GM19025 (cell line): ENCODE data around the gene CTBP1.

Experiments
- ATAC-seq: cut with Tn5 transposase; IDR thresholded peaks from one replicate; pipeline ENCODE4 v1.9.1; 2021; ENCODE audit warnings: mild to moderate bottlenecking, low read depth, moderate library complexity; ENCODE audit not compliant: unreplicated experiment

Gene CTBP1

GRCh38 chr4:1167244-1167949 lies 81.5 kb downstream of the CTBP1 start:
- peak; percentile 81 for ATAC-seq

- no peak for ATAC-seq
These were observed 82.3 kb downstream of the CTBP1 start for GRCh38 chr4:1166509-1167243.

GRCh38 chr4:1164956-1165545 lies 83.9 kb downstream of the CTBP1 start:
- no peak for ATAC-seq

GRCh38 chr4:1164444-1164843 lies 84.5 kb downstream of the CTBP1 start:
- no peak for ATAC-seq

- ATAC-seq, result no peak
These were observed 84.9 kb downstream of the CTBP1 start for GRCh38 chr4:1164040-1164439.
